ENCODE data around the gene DUOX2.
"Not testable (repeated sequence)": the region's sequence is repeated elsewhere in the genome, so short reads cannot be mapped to it uniquely, and the experiment has no call there.

Gene DUOX2

DNA sequence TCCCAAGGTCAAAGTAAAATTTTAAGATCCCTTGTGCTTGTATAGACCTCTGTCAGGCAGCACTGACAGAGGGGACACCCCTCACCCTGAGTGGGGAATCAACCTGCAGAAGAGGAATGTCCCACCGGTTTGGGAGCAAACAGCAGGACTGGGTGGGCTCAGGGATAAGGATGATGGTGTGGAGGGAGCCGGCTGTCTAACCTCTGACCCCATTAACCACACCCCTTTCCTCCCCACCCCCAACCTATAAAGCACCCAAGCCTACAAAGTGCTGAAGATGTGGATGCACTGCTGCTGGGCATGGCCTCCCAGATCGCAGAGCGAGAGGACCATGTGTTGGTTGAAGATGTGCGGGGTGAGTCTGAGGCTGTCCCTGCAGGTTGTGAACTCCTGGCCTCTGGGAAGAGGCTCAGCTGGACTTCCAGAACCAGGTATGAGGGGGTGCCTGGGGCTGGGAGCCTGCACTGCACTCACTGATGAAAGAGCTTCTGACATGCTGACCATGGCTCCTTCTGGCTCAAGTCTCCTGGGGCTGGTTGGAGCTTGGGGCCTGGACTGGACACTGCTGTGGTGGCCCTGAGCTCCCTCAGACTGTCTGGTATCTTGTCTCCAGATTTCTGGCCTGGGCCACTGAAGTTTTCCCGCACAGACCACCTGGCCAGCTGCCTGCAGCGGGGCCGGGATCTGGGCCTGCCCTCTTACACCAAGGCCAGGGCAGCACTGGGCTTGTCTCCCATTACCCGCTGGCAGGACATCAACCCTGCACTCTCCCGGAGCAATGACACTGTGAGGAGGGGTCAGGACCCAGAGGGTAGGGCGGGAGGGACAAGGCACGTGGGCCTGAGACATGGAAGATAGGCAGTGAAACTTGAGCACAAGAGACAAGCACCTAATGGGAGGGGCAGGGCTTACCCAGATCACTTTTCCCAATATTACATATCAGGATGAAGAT is 25.1 kb upstream of the DUOX2 start:
- DNase-seq: no peak

DNA sequence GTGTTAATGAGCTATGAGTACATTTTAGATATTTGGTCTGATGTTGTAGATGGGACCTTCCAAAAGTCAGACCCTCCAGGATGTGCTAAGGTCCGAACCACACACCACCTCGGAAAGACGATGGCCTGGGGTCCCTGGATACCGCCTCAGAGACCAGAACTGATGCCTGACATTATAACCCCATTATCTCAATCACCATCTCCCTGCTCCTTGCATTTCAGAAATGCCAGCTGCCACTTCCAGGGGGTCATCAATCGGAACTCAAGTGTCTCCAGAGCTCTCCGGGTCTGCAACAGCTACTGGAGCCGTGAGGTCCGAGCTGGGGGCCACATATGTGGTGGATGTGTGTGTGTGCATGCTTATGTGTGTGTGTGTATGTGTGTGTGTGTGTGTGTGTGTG is 23.7 kb upstream of the DUOX2 start:
- DNase-seq: no peak

GRCh38 chr15:45136378-45136764 is 22.4 kb upstream of the DUOX2 start:
- no peak for DNase-seq

- DNase-seq: not testable (repeated sequence)
Measured at GRCh38 chr15:45135705-45136377, 21.9 kb upstream of the DUOX2 start.

- DNase-seq: no peak
Measured at GRCh38 chr15:45134682-45135604, 21.0 kb upstream of the DUOX2 start.

DNA sequence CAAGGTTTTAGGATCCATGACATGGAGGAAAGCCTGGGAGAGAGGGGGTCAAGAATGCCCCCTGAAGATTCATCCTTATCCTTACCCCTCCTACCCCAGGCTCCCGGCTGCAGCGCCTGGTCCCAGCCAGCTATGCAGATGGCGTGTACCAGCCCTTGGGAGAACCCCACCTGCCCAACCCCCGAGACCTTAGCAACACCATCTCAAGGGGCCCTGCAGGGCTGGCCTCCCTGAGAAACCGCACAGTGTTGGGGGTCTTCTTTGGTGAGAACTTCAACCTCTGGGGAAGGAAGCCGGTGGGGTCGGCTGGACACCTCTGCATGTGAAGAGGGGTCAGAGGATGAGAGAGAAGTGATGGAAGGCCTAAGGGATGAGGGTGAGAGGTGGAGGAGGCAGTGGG is 20.1 kb upstream of the DUOX2 start:
- no peak for DNase-seq

- DNase-seq: no peak
Measured at GRCh38 chr15:45133561-45133920, 19.6 kb upstream of the DUOX2 start.

DNA sequence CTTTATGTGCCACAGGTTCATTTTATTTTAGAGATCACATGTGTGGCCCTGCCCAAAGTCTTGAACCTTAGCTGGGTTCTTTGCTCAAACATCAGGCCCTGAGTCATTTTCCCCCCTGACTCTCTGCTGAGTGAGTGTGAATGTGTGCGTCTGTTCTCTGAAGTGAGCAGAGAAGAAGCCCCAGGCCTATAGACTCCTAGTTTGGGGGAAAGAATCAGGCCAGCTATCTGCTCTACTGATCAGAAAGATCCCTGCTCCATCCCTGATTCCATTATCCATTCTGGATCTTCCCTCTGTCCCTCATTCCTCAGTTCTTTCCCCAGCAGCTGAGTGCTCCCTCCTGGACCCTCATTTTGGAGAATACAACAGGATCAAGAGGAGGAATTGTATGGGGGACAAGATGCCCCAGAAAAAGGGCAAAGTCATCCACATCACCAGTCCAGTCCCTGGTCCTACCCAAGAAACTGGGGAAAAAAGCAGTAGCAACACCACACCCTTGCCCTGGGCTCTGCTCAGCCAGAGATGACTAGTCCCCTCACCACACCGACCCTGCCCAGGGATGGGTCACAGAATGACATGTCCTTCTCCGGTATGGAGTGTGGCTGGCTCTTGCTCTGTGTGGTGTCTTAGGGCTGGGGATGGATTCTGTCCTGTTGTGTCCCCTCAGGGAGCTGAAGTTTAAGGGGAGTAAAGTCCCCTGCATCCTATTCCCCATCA is 19.0 kb upstream of the DUOX2 start:
- DNase-seq: no peak

GRCh38 chr15:45131510-45131909 is 17.5 kb upstream of the DUOX2 start:
- no peak for DNase-seq

DNA sequence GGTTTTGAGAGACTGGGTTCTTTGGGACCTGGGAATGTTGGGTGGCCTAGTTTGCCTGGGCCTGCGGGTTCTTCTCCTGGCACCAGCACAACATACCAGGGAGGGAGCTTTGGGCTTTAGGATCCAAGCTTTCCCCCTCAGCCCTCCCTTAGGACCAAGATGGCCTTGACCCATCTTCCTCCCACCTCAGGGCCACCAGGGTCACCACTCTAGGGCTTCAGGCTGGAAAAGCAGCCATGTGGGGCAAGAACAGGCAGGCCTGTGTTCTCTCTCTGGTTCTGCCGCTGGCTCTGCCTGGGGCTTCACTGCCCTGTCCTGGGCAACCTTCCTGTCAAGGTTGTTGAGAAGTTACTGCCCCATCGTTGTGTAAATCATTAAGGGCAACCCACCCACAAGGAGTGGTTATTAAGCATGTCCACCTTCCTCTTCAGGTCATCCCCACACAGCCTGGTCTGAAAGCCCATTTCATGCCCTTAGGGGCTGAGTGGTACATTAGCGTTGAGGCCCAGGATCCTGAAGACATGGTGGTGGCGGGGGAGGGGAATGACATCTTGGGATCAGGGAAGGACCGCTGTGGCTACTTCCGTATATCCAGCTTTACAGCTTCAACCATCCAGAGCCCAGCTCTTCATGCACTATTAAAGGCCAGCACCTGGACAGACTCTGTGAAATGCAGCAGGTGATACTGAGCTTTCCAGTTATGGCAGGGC is 16.5 kb upstream of the DUOX2 start:
- no peak for DNase-seq

GRCh38 chr15:45129651-45130129 is 15.7 kb upstream of the DUOX2 start, which contains the start of the genes DUOX1 and DUOXA1:
Gene DUOX1 (plus strand): TSS chr15:45129994. CDS start chr15:45131967, 1,973 bp downstream.
Gene DUOXA1 (minus strand): TSS chr15:45129879. CDS start chr15:45123014, 6,865 bp downstream.
- DNase-seq: peak; percentile 11

GRCh38 chr15:45128971-45129639 is 15.1 kb upstream of the DUOX2 start:
- DNase-seq: no peak

GRCh38 chr15:45126535-45127158 is 12.7 kb upstream of the DUOX2 start:
- DNase-seq: peak; percentile 24

- no peak for DNase-seq
Measured at GRCh38 chr15:45123397-45123796, 9.4 kb upstream of the DUOX2 start.

DNA sequence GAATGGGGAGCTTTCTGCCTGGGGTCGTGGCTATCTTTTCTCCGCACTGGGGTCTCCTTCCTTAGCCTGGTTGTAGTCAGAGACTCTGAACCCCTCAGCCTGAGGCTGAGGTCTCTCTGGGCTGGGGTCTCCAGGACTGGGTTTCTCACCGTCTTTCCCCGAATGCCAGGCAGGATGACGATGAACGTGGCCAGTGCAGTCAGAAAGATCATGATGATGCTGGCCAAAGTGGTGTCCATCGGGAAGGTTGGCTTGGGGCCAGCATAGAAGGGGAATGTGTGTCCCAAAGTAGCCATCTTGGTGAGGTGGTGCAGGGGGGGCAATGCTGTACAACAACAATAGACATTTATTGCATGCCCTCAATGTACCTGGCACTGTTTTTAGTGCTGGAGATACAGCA is 8.7 kb upstream of the DUOX2 start:
- DNase-seq: no peak

DNA sequence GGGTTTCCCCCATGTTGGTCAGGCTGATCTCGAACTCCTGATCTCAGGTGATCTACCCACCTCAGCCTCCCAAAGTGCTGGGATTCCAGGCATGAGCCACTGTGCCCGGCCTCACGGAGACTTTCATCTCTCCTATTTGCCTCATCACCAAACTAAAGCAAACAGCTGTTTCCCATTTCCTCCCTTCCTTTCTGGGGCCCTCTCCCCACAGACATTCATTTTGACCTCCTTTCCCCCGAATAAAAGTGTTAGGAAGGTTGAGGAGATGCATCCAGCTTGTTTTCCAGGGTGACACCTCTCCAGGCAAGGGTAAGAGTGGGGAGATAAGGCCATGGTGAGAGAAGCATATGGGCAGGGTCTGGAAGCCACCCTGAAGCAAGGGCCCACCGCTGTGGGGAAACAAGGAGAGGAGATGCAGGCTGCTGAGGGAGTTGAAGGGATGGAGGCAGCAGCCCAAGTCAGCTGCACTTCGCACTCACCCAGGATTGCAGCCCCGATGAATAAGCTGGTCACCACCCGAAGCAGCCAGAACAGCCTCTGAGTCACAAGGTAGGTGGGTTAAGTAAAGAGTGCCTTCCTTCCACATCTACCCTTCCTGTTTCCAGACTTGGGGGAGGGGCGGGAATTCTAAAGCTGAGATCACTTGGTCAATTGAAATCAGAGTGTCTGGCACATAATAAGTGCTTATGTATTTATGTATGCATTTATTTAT is 7.9 kb upstream of the DUOX2 start:
- DNase-seq: peak; percentile 91

DNA sequence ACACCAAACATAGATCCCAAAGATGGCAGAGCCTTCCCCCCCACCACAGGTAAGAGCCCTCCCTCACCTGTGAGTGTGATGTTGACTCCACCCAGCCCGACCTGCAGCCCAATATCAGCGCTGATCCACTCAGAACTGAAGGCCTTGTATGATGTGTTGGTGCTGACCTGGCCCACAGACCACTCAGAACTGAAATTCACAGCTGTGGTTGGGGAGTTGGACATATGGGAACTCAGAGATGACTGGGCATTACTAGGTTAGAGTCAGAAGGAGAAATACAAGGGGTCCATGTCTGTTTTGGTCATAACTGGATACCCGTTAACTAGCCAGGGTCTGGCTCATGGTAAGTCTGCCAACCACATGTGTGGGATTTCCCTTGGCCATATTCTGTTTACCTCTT is 7.0 kb upstream of the DUOX2 start:
- no peak for DNase-seq

- no peak for DNase-seq
Measured at GRCh38 chr15:45120081-45120972, 6.4 kb upstream of the DUOX2 start.

Measured in fibroblast of skin of back (primary cell).